ENCODE data around the gene RILPL1.
A peak's percentile ranks its signal among the peaks of the same experiment; 100 is the strongest.
"Not testable (repeated sequence)": the region's sequence is repeated elsewhere in the genome, so short reads cannot be mapped to it uniquely, and the experiment has no call there.

Gene RILPL1

DNA sequence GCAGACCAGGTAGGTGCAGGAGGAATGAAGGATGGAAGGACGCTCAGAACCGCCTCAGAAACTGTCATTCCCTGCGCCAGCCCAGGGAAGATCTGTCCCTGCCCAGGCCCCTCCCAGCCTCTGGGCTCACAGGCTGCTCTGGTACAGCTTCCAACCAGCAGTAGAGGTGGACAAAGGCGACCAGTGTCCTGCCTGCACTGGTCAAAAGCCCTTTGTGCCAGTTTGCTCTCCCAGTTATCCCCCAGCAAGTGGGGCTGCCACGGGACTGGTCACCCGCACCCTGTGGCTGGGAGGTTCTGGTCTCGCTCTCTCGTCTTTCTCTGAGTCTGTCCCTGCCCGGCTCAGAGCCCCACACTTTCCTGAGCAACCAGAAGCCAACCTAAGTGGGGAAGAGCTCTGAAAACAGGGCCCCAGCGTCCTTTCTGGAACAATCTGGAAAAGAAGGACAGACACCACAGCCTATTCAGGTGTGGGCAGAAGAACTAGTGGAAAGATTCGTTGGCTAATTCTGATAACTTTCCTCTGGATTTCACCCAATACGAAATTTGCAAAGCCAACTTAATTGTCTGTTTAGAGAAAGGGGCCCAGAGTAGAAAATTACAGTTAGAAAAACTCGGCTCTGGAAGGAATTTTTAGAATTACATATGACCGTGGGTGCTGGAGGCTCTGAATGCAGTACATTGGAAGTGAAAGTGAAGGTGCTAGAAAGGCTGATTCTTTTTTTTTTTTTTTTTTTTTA lies 53.9 kb downstream of the RILPL1 start:
- peak; percentile 83 to 98 (median 94) for DNase-seq
- intact Hi-C loops (cut with DNase I): no loop called here

DNA sequence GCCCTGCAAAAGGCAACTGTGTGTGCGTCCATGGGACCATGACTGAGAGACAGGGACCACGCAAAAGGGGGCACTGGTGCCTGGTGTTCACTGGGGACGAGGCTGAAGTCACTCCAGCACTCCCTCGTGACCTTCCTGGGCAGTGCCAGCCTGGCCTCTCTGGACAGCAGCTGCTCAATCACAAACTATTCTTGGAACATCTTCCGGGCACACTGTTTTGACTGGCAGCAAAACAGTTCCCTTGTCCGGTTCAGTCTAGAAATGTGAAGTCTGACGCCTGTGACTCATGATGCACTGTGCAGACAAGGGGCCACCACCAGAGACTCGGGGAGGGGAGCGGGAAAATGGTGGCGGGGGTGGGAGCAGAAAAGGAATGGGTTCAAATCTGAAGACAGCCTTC lies 54.8 kb downstream of the RILPL1 start:
- peak; percentile 49 to 95 (median 84) for DNase-seq
- intact Hi-C loops (cut with DNase I): no loop called here

DNA sequence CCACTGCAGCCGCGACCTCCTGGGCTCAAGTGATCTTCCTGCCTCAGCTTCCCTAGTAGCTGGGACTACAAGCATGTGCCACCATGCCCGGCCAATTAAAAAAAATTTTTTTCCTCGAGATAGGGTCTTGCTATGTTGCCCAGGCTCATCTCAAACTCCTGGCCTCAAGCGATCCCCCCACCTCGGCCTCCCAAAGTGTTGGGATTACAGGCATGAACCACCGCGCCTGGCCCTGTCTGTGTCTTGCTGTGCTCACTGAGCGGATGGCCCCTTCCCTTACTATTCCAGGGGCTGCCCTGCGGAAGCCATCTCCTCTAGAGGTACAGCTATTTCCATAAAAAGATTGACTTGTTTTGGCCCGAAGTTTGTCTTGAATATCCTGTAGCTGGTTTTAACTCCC lies 55.5 kb downstream of the RILPL1 start:
- intact Hi-C loops (cut with DNase I): no loop called here
- no peak for DNase-seq

DNA sequence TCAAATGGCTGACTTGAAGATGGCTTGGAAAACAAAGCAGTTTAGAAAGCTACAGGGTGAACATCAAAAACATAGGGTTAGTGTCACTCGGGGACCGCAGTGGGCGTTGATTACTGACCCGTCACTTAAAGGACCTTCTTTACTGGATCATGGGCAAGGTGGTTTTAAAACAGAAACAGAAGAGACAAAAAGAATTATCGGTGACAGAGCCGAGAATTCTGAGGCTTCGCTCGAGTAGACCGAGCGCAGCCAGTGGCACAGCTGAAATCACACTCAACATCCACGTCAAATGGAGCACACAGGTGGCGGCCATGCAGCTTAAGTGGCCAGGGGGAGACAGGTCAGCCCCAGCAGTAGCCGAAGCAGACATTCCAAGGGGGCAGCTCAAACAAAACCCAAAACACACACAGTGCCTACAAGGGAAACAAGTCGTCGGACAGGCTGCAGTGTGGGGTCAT lies 58.2 kb downstream of the RILPL1 start:
- no peak for DNase-seq
- intact Hi-C loops (cut with DNase I): no loop called here

DNA sequence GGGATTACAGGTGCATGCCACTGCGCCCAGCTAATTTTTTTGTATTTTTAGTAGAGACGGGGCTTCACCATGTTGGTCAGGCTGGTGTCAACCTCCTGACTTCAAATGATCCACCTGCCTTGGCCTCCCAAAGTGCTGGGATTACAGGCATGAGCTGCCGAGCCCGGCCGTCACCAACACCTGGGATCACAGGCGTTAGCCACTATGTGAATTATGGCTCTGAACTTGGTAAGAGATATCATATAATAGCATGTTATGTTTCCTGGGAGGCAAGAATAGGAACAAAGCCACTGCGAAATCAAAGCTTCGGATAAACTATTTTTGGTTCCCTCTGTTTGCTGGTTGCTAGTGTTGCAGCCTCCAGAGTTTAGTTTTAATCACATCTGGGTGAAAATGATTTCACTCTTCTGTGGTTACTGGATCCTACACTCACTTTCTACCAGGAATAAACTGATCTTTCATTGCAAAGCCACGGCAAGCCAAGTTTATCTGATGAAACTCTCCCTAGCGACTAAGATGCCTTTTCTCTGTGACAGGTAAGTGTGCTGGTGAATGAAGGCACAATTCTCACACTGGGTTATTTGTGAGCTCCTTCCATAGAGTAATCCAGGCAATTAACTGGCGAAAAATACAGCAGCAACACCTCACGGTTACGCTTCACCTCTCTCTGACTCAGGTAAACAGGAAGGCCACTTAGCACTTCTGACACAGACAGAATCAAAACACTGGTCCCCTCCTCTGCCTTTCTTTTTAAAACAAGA lies 58.9 kb downstream of the RILPL1 start:
- no peak for DNase-seq
- intact Hi-C loops (cut with DNase I): no loop called here

DNA sequence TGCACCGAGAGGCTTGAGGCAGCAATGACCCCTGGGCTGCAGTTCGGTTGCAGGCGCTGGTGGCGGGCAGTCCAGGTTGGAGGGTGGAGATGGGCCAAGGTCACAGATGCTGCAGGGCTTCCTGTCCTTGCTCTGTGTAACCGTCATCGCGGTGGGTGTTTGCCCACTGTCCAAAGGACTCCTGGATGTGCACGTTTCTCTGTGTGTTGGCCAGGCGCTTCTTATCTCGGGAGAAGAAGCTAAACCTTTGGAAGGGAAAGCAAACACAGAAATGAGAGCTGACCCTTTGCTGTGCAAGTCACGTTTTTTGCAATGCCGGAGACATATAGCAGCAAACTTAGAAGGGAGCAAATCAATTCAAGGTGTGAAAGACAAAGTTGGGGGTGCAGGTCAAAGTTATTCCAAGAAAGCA lies 61.1 kb downstream of the RILPL1 start:
- intact Hi-C loops (cut with DNase I): no loop called here
- no peak for DNase-seq

DNA sequence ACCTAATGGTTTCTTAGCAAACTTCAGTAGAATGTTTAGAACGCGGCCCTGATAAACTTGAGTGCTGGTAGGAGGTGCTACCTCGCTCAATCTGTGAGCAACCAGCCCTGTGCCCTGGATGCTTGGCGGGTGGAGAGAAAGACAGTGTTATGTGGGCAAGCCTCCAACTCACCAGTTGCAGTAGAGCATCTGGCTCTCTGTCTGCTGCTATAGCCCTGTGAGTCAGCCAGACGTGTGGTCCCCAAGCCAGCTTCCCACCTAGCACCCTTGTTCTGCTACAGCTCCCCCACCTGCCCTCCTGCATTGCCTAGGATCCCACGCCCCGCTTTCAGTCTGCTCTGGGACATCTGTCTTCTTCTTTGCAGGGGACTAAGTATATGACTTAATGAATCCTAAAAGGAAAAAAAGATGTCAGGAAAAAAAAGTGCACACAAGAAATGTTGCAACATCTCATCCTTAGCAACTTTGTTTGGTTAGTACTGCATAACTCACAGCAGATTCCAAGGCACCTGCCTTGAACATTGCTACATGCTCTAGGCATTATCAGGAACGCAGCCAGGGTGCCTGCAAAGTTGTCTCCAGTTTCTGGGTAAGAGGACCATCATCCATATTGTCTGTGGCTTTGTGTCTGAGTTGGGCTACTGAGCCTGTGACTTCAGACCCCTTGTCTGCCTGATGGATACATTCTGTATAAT lies 62.0 kb downstream of the RILPL1 start:
- intact Hi-C loops (cut with DNase I): no loop called here
- peak in 6 of 42 donors; percentile 19 to 59 (median 32) for DNase-seq

DNA sequence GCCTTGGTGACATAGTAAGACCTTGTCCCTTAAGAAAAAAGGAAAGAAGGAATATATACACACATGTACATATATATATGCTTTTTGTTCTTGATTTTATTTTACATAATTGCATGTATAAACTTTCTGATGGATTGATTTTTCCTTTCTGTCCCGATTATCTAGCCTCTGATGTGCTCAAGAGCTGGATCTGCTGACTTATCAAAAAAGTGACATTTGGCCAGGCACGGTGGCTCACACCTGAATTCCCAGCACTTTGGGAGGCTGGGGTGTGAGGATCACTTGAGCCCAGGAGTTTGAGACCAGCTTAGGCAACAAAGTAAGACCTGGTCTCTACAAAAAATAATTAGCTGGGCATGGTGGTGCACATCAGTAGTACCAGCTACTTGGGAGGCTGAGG lies 63.5 kb downstream of the RILPL1 start:
- intact Hi-C loops (cut with DNase I): no loop called here

DNA sequence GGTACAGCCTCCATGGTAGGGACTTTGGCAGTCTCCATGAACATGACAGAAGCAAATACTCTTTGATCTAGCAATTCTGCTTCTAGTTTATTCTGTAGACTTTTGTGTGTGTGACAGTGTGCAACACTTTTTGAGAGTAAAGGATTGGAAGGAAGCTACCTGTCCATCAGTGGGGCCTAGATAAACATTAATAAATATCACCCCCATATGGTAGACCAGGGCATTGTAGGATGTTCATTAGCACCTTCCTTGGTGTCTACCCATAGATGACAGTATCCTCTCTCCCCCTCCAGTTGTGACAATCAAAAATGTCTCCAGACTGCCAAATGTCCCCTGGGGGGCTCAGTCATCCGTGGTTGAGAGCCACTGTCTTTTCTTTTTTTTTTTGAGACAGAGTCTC lies 64.7 kb downstream of the RILPL1 start:
- no peak for DNase-seq
- intact Hi-C loops (cut with DNase I): no loop called here

More for the DNA sequence above, 63.5 kb downstream of the RILPL1 start:
- no peak for DNase-seq

DNA sequence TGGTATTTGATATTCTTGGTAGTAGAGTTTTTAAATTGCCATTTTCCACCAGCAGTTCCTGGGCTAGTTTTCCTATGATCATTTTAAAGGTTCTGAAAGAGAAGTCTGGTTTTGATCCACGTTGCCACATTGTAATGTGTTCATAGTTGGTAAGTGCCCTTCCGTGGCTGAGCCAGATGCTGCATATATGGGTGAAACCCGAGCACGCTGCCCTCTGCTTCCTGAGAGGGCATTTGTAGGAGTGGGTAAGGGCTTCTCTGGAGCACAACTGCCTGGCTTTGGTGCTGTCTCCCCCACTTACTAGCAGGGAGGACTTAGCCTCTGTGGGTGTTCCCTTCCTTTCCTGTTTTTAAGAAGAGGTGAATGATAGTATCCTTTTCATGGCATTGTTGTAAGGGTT lies 68.4 kb downstream of the RILPL1 start:
- DNase-seq: no peak
- intact Hi-C loops (cut with DNase I): no loop called here

DNA sequence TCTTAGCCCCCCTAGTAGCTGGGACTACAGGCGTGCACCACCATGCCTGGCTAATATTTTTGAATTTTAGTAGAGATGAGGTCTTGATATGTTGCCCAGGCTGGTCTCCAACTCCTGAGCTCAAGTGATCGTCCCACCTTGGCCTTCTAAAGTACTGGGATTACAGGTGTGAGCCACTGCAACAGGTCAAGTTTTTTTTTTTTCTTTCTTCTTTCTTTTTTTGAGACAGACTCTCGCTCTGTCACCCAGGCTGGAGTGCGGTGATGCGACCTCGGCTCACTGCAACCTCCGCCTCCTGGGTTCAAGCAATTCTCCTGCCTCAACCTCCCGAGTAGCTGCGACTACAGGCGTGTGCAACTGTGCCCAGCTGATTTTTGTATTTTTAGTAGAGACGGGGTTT lies 70.3 kb downstream of the RILPL1 start:
- intact Hi-C loops (cut with DNase I); DNase-seq: not testable (repeated sequence)

DNA sequence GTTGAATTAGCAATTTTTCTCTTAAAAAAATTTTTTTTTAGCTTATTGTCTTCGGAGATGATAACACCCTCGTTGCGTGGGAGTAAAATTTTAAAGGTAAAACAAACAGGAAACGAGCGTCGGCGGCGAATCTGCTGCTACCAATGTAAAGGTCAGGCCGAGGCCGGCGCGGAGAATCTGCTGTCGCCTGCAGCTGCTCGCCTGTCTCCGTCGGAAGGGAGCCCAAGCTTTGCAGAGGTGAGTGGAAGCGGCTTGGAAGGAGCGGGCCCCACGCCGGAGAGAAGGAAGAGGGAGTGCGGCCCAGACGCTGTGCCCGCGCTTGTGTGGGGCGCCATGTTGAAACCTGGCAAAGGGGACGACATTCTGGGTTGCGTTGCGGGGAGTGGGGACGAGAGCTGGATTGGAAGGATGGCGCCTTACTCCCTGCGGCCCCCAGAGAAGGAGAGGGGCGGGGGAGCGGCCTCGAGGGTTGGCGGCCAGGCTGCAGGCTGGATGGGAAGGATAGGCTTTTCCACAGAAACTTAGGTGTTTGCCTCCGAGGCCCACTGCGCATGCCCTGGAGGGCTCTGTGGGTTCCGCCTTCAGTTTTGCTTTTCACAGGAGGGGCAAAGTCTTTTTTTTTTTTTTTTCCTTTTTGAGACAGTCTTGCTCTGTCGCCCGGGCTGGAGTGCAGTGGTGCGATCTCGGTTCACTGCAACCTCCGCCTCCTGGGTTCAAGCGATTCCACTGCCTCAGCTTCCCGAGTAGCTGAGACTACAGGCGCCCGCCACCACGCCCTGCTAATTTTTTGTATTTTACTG lies 75.3 kb downstream of the RILPL1 start, which contains the start of gene SNRNP35:
TSS of gene SNRNP35 (plus strand) at position 160 of the 800 bp plus-strand sequence. CDS start 7,402 bp downstream, outside the sequence.
- intact Hi-C loops (cut with DNase I): loop anchor here (5.0 to 10.0 kb wide), 3 partner anchors 63 to 124 kb away; partner anchors contain the start of genes RILPL1 and TMED2
- peak; percentile 64 to 92 (median 84) for DNase-seq

DNA sequence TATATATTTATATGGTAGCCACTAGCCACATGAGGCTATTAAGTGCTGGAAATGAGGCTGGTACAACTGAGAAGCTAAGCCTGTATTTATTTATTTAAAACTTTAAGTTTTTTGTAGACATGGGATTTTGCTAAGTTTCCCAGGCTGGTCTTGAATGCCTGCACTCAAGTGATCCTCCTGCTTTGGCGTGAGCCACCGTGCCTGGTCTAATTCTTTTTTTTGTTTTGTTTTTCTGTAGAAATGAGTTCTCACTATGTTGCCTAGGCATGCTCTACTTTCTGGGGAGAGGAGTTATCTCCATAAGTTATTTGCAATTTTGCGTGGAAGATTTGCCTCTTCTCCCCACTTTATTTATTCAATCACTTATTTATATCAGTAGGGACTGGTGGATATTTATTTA lies 80.4 kb downstream of the RILPL1 start:
- DNase-seq: no peak
- intact Hi-C loops (cut with DNase I): loop anchor here (10.0 kb wide), 1 partner anchor 58 kb away; no protein-coding TSS in a partner anchor

DNA sequence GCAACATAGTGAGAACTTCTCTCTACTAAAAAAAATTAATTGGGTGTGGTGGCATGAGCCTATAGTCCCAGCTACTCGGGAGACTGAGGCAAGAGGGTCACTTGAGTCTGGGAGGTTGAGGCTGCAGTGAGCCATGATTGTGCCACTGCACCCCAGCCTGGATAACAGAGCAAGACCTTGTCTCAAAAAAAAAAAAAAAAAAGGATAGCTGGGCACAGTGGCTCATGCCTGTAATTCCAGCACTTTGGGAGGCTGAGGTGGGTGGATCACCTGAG lies 81.3 kb downstream of the RILPL1 start:
- intact Hi-C loops (cut with DNase I): loop anchor here (10.0 kb wide), 1 partner anchor 57 kb away; no protein-coding TSS in a partner anchor
- not testable (repeated sequence) for DNase-seq

DNA sequence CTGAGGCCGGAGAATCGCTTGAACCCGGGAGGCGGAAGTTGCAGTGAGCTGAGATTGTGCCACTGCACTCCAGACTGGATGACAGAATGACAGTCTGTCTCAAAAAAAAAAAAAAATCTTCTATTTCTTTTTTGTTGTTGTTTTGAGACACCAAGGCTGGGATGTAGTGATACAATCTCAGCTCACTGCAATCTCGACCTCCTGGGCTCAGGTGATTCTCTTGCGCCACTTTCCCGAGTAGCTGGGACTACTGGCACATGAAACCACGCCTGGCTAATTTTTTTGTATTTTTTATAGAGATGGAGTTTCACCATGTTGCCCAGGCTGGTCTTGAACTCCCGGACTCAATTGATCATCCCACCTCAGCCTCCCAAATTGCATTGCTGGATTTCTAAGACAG lies 82.9 kb downstream of the RILPL1 start:
- intact Hi-C loops (cut with DNase I): loop anchor here (10.0 kb wide), 1 partner anchor 56 kb away; no protein-coding TSS in a partner anchor
- no peak for DNase-seq

DNA sequence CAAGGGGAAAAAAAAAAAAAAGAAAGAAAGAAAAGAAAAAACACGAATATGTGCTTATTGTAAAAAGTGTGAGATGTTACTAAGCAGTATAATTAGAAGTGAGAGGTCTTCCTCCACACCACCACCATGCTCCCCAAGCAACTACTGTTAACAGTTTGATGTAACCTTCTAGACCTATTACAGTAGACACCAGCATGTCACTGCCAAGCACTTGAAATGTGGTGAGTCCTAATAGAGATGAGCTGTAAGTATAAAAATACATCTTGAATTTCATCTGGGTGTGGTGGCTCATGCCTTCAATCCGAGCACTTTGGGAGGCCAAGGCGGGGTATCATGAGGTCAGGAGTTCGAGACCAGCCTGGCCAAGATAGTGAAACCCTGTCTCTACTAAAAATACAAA lies 83.7 kb downstream of the RILPL1 start:
- DNase-seq: no peak
- intact Hi-C loops (cut with DNase I): loop anchor here (10.0 kb wide), 1 partner anchor 55 kb away; no protein-coding TSS in a partner anchor

DNA sequence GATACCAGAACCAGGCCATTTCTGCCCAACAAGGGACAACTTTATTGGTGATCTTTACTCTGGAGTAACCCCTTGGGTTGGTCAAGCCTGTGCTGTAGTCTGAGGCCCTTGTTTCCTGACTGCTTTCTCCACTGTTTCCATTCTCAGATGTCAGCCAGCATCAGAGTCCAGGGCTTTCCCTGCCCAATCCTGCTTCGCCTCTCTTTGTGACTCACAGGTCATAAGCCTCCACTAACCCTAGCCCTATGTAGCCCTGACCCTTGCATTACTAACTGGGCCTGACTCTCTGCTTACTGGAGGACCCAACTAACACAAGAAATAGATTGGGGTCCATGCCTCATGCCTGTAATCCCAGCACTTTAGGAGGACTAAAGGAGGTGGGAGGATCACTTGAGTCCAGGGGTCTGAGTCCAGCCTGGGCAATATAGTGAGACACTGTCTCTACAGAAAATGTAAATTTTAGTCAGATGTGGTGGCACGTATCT lies 84.2 kb downstream of the RILPL1 start:
- intact Hi-C loops (cut with DNase I): no loop called here

DNA sequence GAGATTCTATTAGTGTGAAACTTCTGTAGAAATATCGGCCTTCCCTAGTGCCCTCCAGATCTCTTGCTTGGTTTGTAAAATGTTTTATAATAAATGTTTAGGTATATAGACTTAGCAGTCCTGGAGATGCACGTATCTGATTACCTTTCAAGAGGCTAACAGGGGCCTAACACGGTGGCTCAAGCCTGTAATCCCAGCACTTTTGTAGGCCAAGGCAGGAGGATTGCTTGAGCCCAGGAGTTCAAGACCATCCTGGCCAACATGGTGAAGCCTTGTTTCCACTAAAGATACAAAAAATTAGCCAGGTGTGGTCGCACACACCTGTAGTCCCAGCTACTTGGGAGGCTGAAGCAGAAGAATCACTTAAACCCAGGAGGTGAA lies 87.2 kb downstream of the RILPL1 start:
- DNase-seq: no peak
- intact Hi-C loops (cut with DNase I): no loop called here

More for the DNA sequence above, 84.2 kb downstream of the RILPL1 start:
- DNase-seq: no peak

Measured in head of caudate nucleus (tissue), 42 donors.